Stimulated activated CD4-positive, alpha-beta T cell treated with anti-CD3 and anti-CD28 coated beads, Interleukin-4, amount 100 ng/mL, for 1 hour (primary cell): ENCODE data around the gene NAALADL1.
"Not testable (repeated sequence)": the region's sequence is repeated elsewhere in the genome, so short reads cannot be mapped to it uniquely, and the experiment has no call there.

Experiments used
- DNase-seq: peaks from one replicate; pipeline ENCODE4 v3.0.0-alpha.2; 2020

Gene NAALADL1

GRCh38 chr11:65008873-65009272, 49.5 kb downstream of the NAALADL1 start:
- DNase-seq = no peak

- no peak for DNase-seq
These were observed 50.3 kb downstream of the NAALADL1 start for GRCh38 chr11:65008016-65008415.

GRCh38 chr11:65003968-65004367, 54.4 kb downstream of the NAALADL1 start:
- not testable (repeated sequence) for DNase-seq

GRCh38 chr11:65003282-65003681, 55.1 kb downstream of the NAALADL1 start:
- DNase-seq = no peak

GRCh38 chr11:65002706-65003105, 55.6 kb downstream of the NAALADL1 start:
- no peak for DNase-seq

- no peak for DNase-seq
These were observed 58.9 kb downstream of the NAALADL1 start for GRCh38 chr11:64999478-64999877.

GRCh38 chr11:64998690-64999431, 59.5 kb downstream of the NAALADL1 start:
- DNase-seq = no peak

GRCh38 chr11:64998141-64998540, 60.2 kb downstream of the NAALADL1 start:
- no peak for DNase-seq

GRCh38 chr11:64996710-64997380, 61.5 kb downstream of the NAALADL1 start, which contains the start of gene BATF2:
TSS of gene BATF2 (minus strand) at chr11:64996971. CDS start at chr11:64996914, 57 bp downstream.
- DNase-seq = no peak

- no peak for DNase-seq
These were observed 62.0 kb downstream of the NAALADL1 start for GRCh38 chr11:64996327-64996709.
